Measurements from ENCODE around the gene MACF1.
A peak's percentile ranks its signal among the peaks of the same experiment; 100 is the strongest.

Gene MACF1

GRCh38 chr1:39317111-39317510 lies 112.6 kb downstream of the MACF1 start:
- no peak for DNase-seq (ENCODE audit: extremely low read depth, insufficient read length)
- H3K36me3 ChIP-seq (ENCODE audit: control insufficient read depth, insufficient read depth, low read length): peaks cover 17% of the 10 kb centered on the region
- TF ChIP-seq CTCF (IDR thresholded peaks at IDR 0.05; ENCODE audit: insufficient read depth, low read length, poor library complexity, severe bottlenecking): no peak

GRCh38 chr1:39317910-39318633 lies 113.6 kb downstream of the MACF1 start:
- H3K36me3 ChIP-seq (ENCODE audit: control insufficient read depth, insufficient read depth, low read length): peaks cover 20% of the 10 kb centered on the region
- no peak overlapping the region for H3K4me3 ChIP-seq (replicated peaks; ENCODE audit: low read depth, low read length)
- TF ChIP-seq CTCF (IDR thresholded peaks at IDR 0.05; ENCODE audit: insufficient read depth, low read length, poor library complexity, severe bottlenecking): no peak
- DNase-seq (ENCODE audit: extremely low read depth, insufficient read length): no peak
- H3K27me3 ChIP-seq (replicated peaks; ENCODE audit: control insufficient read depth, insufficient read depth, low read length): no peaks in the 10 kb centered on the region

More at GRCh38 chr1:39317111-39317510, 112.6 kb downstream of the MACF1 start:
- no peak overlapping the region for H3K4me3 ChIP-seq (replicated peaks; ENCODE audit: low read depth, low read length)
- no peaks in the 10 kb centered on the region for H3K27me3 ChIP-seq (replicated peaks; ENCODE audit: control insufficient read depth, insufficient read depth, low read length)

GRCh38 chr1:39321979-39322378 lies 117.5 kb downstream of the MACF1 start:
- no peaks in the 10 kb centered on the region for H3K27me3 ChIP-seq (replicated peaks; ENCODE audit: control insufficient read depth, insufficient read depth, low read length)
- H3K36me3 ChIP-seq (ENCODE audit: control insufficient read depth, insufficient read depth, low read length): peaks cover 24% of the 10 kb centered on the region
- no peak overlapping the region for H3K4me3 ChIP-seq (replicated peaks; ENCODE audit: low read depth, low read length)
- DNase-seq (ENCODE audit: extremely low read depth, insufficient read length): peak; percentile 29
- TF ChIP-seq CTCF (IDR thresholded peaks at IDR 0.05; ENCODE audit: insufficient read depth, low read length, poor library complexity, severe bottlenecking): no peak

GRCh38 chr1:39322431-39322830 lies 117.9 kb downstream of the MACF1 start:
- no peak for DNase-seq (ENCODE audit: extremely low read depth, insufficient read length)
- no peak for TF ChIP-seq CTCF (IDR thresholded peaks at IDR 0.05; ENCODE audit: insufficient read depth, low read length, poor library complexity, severe bottlenecking)
- Histone ChIP-seq H3K27me3 (replicated peaks; ENCODE audit: control insufficient read depth, insufficient read depth, low read length) (no peaks in the 10 kb centered on the region), H3K4me3 (replicated peaks; ENCODE audit: low read depth, low read length) (no peak overlapping the region), H3K36me3 (ENCODE audit: control insufficient read depth, insufficient read depth, low read length) (peaks cover 25% of the 10 kb centered on the region)

GRCh38 chr1:39324888-39325287 lies 120.4 kb downstream of the MACF1 start:
- no peaks in the 10 kb centered on the region for H3K27me3 ChIP-seq (replicated peaks; ENCODE audit: control insufficient read depth, insufficient read depth, low read length)
- no peak for DNase-seq (ENCODE audit: extremely low read depth, insufficient read length)
- peaks cover 24% of the 10 kb centered on the region for H3K36me3 ChIP-seq (ENCODE audit: control insufficient read depth, insufficient read depth, low read length)
- no peak for TF ChIP-seq CTCF (IDR thresholded peaks at IDR 0.05; ENCODE audit: insufficient read depth, low read length, poor library complexity, severe bottlenecking)
- H3K4me3 ChIP-seq (replicated peaks; ENCODE audit: low read depth, low read length): no peak overlapping the region

Measured in GM06990 (cell line).